HG03354 (cell line): ENCODE measurements around the gene MSI2.

ENCODE experiments used
- ATAC-seq: cut with Tn5 transposase; IDR thresholded peaks from one replicate; pipeline ENCODE4 v1.9.1; 2021; ENCODE audit warnings: mild to moderate bottlenecking; ENCODE audit not compliant: unreplicated experiment, poor library complexity, severe bottlenecking

The MSI2 gene

DNA sequence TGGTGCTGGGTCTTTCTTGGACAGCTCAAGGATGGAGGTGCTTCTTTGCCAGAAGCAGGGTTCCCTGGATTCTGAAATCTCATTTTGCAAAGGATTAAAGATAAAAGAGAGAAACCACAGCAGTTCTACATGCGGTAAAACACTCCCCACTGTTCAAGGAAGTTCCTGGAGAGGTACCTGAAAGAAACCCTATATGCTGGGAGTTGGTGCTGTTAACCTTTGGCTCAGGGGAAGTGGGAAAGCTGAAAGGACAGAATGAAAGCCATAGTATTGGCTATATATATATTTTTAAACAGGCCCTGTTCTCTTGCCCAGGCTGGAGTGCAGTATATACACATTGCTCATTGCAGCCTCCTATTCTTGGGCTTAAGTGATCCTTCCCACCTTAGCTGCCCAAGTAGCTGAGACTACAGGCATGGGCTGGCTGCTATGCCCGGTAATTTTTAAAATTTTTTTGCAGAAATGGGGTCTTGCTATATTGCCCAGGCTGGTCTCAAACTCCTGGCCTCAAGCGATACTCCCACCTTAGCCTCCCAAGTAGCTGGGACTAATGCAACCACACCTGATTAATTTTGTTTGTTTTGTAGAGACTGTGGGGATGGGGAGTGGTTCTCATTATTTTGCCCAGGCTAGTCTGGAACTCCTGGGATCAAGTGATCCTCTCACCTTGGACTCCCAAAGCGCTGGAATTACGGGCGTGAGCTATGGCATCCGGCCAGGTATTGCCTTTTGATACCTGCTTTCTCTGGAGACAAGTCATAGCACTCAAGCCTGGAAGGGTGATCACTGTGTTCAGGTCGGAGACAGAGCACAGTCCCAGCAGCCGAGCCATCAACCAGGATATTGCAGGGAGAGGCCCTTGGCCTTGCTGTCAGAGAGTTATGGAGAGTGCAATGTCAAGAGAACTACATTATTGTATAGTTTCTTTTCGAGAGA, 55.2 kb downstream of the MSI2 start:
- ATAC-seq: no peak

DNA sequence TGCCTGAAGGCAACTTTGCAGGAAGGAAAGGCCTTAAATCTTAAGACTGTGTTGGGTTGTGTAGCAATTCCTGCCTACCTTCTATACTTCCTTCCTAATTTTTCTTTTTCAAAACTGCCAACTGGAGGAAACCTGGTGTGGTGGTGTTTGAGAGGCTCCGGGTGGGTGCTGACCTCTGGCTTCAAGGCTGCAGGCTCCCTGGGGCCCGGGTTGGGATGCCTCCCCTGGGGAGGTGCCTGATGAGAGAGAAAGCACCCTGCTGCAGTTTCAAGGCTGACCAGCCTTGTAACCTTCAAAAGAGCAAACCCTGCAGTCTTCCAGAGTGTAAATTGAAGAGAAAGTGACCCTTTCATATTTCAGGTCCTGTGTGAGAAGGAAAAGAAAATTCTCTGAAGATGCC, 55.9 kb downstream of the MSI2 start:
- no peak for ATAC-seq

DNA sequence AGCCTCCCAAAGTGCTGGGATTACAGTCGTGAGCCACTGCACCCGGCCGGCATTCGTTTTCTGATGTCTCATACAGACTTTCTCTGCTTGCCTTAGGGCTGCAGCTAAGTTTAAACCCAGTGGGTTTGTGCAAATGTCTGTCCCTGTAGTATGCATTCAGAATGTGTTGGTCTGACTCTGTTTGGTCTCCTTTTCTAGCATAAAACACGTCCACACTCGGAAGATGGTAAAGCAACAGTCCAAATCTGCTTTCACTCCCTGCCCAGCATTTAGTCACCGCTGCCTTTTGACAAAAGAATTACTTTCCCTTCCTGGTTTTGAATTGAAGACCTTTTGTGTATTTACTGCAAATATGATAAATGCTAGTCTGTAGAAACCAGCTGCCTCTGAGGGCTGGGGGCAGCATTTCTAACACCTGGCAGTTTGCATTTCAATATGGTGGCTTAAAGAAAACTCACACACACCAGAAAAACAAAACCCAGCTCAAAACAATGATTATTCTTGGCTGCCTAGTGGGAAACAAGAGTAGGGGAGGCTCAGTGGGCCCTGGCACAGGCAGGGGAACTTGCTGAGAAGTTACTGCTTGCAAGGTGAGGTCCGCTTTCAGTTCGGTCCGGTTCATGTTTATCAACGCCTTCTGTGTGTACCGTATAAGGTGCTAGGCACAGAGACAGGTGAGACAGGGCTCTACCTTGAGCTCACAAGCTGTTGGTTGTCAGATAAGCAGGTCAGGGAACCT, 56.9 kb downstream of the MSI2 start:
- ATAC-seq: no peak

DNA sequence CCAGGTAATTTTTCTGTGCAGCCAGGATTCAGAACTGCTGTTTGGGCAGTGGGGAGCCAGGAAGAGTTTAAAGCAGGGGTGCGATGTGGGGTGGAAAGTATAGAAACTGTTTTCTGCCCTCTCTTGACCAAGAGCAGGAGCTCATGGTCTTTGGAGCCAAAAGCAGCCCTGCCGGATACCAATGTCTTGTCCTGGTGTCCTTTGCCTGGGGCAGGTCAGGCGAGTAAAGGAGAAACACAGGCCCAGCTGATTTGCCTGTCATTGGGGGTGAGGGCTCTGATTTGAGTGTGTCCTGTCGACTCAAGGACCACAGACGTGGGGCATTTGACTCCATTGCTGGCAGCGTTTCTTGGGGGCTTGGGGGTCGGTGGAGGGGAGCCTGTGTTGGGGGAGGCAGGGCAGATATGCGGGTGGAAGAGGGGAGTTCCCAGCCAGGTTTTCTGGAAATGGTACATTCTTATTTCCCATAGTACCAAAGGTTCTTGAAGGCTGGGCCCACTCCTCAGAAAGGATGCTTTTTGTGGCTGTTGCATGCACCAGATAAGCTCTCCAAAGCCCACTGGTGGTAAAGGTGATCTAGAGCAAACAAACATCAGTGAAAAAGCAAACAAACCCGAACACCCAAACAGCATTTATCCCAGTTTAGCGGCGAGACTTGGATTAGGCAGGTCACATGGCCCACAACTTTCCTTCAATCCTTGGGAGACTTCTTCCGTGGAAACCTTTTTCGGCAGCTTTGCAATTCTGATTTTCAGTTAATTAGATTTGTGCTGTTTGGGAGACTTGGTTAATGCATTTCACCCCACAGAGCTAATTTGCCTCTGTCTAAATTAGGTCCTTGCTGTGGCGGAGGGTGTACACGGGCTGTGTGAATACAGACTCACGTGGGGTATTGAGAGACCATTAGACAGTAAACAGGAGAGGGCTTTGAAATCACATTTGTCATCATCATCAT, 59.0 kb downstream of the MSI2 start:
- ATAC-seq: no peak

DNA sequence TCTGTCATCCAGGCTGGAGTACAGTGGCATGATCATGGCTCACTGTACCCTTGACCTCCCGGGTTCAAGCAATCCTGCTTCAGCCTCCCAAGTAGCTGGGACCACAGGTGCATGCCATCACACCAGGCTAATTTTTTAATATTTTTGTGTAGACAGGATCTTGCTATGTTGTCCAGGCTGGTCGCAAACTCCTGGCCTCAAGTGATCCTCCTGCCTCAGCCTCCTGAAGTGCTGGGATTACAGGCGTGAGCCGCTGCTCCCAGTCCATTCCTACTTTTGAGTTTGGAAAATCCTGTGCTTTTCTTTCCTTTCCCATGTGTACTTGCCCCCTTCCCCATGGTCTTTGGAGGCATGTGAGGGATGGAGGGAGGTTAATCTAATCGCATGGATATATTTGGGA, 60.0 kb downstream of the MSI2 start:
- ATAC-seq: no peak

- no peak for ATAC-seq
Measured at GRCh38 chr17:57317079-57317478, 60.8 kb downstream of the MSI2 start.

DNA sequence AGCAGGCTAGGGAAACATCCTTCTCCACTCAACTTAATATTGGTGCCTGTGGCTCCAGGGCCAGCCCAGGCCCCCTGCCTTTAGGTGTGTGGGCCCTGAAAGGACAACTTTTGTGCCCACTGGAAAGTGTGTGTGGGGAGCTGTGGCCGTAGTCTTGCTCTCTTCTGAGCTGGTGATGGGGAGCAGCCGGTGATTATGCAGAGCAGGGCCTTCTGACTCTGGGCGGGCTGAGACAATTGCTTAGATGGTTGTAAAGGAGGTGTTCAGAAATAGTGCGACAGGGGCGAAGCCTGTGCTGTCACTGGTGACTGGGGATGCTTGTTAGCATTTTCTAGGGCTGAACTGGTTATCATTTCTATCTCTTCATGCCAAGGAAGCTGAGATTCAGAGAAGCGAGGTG, 62.6 kb downstream of the MSI2 start:
- ATAC-seq: no peak

GRCh38 chr17:57319806-57320205, 63.5 kb downstream of the MSI2 start:
- ATAC-seq: no peak

DNA sequence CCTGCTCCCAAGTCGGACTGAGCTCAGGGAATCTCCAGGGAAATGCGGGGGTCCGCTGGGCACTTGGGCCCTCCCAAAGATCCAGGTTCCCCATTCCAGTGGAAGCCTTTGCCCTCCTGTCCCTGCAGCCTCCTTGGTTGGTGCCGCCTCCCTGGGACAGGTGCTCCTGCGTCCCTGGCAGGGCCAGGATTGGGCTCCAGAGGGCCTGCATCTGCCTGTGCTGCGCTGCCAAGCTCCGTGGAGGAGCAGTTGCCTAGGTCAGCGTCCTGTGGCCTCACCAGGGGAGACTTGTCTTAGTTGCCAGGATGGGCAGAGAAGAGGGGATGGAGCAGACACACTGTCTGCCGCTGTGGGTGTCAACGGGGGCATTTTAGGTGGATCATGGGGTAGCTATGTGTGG, 67.1 kb downstream of the MSI2 start:
- ATAC-seq: no peak

GRCh38 chr17:57324060-57324459, 67.7 kb downstream of the MSI2 start:
- ATAC-seq: no peak

GRCh38 chr17:57324631-57325030, 68.3 kb downstream of the MSI2 start:
- no peak for ATAC-seq

DNA sequence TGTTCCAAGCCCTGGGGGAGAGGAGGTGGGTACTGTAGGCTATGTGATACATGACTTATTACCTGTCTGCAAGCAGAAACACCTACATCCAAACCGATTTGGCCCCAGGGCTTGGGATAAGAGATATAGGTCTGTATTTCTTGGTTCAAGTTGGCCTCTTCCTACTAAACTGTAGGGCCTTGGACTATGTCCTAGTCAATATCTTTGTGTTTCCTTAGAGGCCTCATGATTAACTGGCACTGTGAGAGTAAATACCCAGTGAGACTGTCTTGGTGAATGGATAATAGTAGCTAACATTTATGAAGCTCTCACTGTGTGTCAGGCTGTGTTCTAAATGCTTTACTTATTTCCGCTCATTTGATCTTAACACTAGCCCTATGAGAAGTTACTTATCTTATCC, 70.0 kb downstream of the MSI2 start:
- ATAC-seq: no peak

GRCh38 chr17:57326764-57327163, 70.4 kb downstream of the MSI2 start:
- no peak for ATAC-seq

- no peak for ATAC-seq
Measured at GRCh38 chr17:57327176-57327970, 71.0 kb downstream of the MSI2 start.

- no peak for ATAC-seq
Measured at GRCh38 chr17:57328109-57328882, 72.0 kb downstream of the MSI2 start.

DNA sequence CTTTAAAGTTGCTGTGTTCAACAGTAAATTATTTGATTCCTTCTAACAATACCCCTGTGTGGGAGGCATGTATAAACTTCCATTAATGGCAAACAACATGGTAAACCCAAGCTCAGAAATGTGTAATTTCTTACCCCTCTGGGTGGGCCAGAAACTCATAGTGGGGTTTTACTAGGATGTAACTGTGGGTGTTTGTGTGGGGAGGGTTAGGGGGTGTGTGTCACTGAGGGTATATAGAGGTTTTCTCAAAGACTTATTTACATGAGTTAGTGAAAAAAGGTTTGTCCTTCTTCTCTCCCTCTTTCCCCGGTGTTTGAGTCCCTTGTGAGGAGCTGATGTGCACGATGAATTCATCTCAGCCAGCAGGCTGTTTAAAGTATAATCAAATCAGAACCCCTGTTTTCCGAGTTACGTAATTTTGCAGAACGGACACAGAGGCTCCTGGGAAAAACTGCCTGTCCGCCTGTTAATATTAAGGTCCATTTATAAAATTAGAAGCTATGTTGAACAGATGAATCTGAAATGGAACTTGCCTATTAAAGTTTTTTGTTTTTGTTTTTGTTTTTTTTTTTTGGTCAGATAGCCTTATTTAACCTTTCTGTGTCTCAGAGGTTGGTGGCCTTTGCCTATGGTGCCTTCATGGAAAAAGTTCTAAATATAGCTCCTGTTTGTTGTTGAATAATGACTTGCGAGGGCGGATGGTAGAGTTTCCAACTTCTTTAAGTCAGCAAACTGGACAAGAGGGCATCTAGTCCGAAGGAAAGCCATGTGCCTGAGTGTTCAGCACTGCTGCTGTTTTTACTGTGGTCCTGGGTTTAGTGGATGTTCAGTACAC, 73.3 kb downstream of the MSI2 start:
- no peak for ATAC-seq

DNA sequence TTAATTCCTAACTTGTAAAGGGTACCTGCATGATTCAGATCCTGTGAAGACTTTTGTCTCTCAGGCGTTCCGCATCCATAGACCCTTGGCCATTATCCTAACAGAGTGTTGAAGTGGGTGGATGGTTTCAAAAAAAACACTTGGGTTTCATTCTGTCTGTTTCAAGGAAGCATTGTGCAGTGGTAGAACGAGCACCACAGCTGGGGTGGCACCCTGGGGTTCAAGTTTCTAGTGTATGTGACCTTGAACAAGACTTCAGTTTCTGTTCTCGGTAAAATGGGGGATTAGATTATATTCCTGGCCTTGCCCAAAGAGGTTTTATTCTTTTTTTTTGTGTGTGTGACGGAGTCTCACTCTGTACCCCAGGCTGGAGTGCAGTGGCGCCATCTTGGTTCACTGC, 74.3 kb downstream of the MSI2 start:
- no peak for ATAC-seq

GRCh38 chr17:57331423-57331822, 75.1 kb downstream of the MSI2 start:
- no peak for ATAC-seq
